Stimulated activated naive CD8-positive, alpha-beta T cell treated with anti-CD3 and anti-CD28 coated beads, Interleukin-15, amount 100 ng/mL, for 72 hours (primary cell): ENCODE results near the gene GLRX3.

Experiments
- ATAC-seq: fragments of 150-1000 bp; cut with Tn5 transposase; 2 replicates; pipeline ENCODE4 v1.10.0; 2021; ENCODE audit warnings: mild to moderate bottlenecking, moderate library complexity
- DNase-seq, 2 donors: peaks; one replicate each; pipeline ENCODE4 v3.0.0; 2021 to 2022
- H3K27ac Mint-ChIP-seq, 2 donors: one replicate each; pipeline ENCODE4 v1.8.0; 2022; ENCODE audit warnings: mild to moderate bottlenecking in 2 of 2, mixed read lengths in 2 of 2, moderate library complexity in 2 of 2
- H3K27me3 Mint-ChIP-seq: one replicate; pipeline ENCODE4 v1.8.0; 2022; ENCODE audit warnings: mixed read lengths
- H3K4me1 Mint-ChIP-seq: one replicate; pipeline ENCODE4 v1.8.0; 2022; ENCODE audit warnings: mild to moderate bottlenecking, mixed read lengths
- H3K4me3 Mint-ChIP-seq, 2 donors: one replicate each; pipeline ENCODE4 v1.8.0; 2022; ENCODE audit warnings: mild to moderate bottlenecking in 2 of 2, mixed read lengths in 2 of 2, moderate library complexity in 1 of 2
- H3K9me3 Mint-ChIP-seq, 2 donors: one replicate each; pipeline ENCODE4 v1.8.0; 2022; ENCODE audit warnings: mixed read lengths in 2 of 2

The GLRX3 gene

DNA sequence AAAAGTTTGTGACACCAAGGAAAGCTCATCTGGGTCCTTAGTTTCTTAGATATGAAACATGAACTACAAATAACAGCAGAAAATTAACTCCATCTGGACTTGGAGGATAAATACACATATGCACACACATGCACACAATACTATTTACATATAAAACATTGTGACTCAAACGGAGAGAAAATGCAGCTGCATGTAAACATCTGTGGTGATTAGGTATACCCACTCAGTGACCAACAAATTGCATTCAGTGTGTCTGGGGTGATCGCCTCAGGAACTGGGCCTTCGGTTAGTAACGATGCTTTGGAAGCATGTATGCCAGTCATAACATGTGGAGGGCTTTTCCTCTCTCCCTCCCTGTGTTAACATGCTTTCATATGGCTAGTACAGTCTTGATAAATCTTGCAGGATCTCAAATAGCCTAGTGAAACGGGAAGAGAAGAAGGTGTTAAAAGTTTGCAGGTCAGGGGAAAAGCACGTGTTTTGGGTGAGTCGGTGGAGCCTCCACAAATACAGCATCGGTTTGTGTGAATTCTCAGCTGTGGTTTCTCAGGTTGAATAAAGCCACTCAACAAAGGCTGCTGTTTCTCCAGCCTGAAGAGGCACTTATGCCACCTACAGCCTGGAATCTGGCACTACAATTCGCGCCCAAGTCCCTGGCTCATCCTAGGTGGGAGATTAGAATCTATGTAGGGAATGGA, 8.7 kb upstream of the GLRX3 start:
- peak; percentile 34 to 54 for DNase-seq
- Mint-ChIP-seq H3K4me1 (peaks cover 6% of the 10 kb centered on the region), H3K4me3 (no peak overlapping the region), H3K27me3 (peaks cover 60% of the 10 kb centered on the region), H3K27ac (no peak overlapping the region), H3K9me3 (no peaks in the 10 kb centered on the region)
- peak; percentile 91 for ATAC-seq

DNA sequence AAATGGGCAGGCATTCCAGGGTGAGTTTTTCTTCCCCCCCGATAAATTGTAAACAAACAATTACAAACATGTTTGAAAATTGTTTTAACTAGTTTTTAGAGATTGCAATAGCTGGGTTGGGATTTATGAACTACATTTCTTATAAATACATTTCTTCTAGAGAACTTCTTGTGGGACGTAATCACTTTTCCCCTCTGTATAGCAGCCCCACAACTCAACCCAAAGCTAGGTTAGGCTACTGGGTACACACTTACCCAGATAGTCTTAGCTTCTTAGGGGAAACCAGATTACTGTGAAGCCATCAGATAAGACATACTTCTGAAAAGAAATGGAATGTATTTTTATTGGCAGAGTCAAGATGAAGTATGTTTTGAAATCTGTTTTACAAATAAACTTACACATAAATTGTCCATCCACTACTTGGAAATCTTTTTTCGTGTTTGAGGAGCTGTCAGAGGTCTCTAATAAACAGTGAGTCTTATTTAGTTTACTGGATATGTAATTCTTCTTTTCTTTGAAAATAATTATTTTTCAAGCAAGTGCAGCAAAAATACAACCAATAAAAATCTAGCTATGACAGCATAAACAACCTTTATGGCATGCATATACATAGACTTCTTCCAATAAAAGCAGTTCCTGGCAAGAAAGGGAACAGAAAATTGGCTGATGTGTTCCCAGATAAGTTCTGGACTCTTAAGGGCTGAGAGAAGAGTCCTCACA, 8.0 kb upstream of the GLRX3 start:
- Mint-ChIP-seq H3K4me1 (peaks cover 6% of the 10 kb centered on the region), H3K9me3 (no peaks in the 10 kb centered on the region), H3K27me3 (peaks cover 60% of the 10 kb centered on the region), H3K4me3 (no peak overlapping the region), H3K27ac (no peak overlapping the region)
- DNase-seq: no peak
- no peak for ATAC-seq

- Mint-ChIP-seq H3K9me3 (no peaks in the 10 kb centered on the region), H3K4me3 (no peak overlapping the region), H3K27me3 (peaks cover 62% of the 10 kb centered on the region), H3K4me1 (peaks cover 6% of the 10 kb centered on the region), H3K27ac (no peak overlapping the region)
- ATAC-seq (peak; percentile 58), DNase-seq (no peak)
Observed at GRCh38 chr10:130128922-130129321, 7.3 kb upstream of the GLRX3 start.

GRCh38 chr10:130135676-130136225, 440 bp upstream of the GLRX3 start:
- H3K27ac Mint-ChIP-seq: peak overlapping the region; percentile 91 to 97
- peak; percentile 19 for ATAC-seq
- H3K9me3 Mint-ChIP-seq: no peaks in the 10 kb centered on the region

DNA sequence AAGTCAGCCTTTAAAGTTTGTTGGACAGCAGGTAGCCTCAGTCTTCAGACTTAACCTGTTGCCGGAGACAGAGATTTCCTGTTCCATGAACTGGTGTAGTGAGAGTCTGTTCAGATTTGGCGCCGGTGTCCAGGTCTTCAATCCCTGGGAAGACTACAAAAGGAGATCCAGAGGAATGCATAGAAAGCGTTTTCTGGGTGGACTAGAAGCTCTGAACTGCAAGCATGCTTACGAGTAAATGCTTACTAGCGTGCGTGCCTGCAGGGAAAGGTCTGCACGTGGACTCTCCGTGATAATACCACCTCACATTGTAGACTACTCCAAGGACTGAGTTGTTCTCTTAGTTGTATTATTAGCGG, 878 bp downstream of the GLRX3 start:
- DNase-seq (no peak), ATAC-seq (no peak)
- H3K27me3 Mint-ChIP-seq: peaks cover 19% of the 10 kb centered on the region
- H3K27ac Mint-ChIP-seq: peak overlapping the region; percentile 42 to 76
- peaks cover 59% of the 10 kb centered on the region for H3K4me1 Mint-ChIP-seq
- H3K9me3 Mint-ChIP-seq: no peaks in the 10 kb centered on the region
- H3K4me3 Mint-ChIP-seq: peak overlapping the region; percentile 84 to 85

More at GRCh38 chr10:130135676-130136225, 440 bp upstream of the GLRX3 start:
- H3K4me1 Mint-ChIP-seq: peaks cover 45% of the 10 kb centered on the region
- H3K27me3 Mint-ChIP-seq: peaks cover 32% of the 10 kb centered on the region
- DNase-seq: peak in 1 of 2 donors; percentile 8
- peak overlapping the region; percentile 97 for H3K4me3 Mint-ChIP-seq

GRCh38 chr10:130137659-130138478, 1.7 kb downstream of the GLRX3 start:
- ATAC-seq: no peak
- Mint-ChIP-seq H3K4me3 (peak overlapping the region; percentile 84 to 85), H3K27ac (peak overlapping the region; percentile 71 to 79), H3K9me3 (no peaks in the 10 kb centered on the region), H3K27me3 (peaks cover 16% of the 10 kb centered on the region), H3K4me1 (peaks cover 67% of the 10 kb centered on the region)
- no peak for DNase-seq

DNA sequence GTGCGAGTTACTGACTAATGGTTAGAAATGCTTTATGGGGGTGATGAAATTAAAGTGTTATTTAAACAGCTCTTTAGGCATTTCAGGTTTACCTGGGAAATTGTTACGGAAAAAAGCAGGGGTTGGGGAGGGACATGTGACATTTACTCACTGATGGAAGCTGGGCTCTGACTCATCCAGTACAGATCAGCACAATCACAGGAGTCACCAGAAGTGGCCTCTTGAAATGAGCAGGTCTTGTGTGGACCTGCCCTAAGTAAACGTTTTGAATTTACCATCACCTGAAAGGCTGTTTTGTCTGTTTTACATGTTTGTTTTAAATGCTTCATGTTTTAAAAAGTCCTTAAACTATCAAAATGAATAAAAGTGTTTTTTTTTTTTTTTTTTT, 2.3 kb downstream of the GLRX3 start:
- Mint-ChIP-seq H3K4me3 (peak overlapping the region; percentile 84 to 85), H3K9me3 (no peaks in the 10 kb centered on the region), H3K27me3 (peaks cover 16% of the 10 kb centered on the region), H3K4me1 (peaks cover 71% of the 10 kb centered on the region), H3K27ac (peak overlapping the region; percentile 36 to 79)
- DNase-seq (peak in 1 of 2 donors; percentile 21), ATAC-seq (peak; percentile 41)

GRCh38 chr10:130140425-130140824, 4.2 kb downstream of the GLRX3 start:
- Mint-ChIP-seq H3K9me3 (no peaks in the 10 kb centered on the region), H3K4me3 (peak overlapping the region; percentile 10 to 19), H3K4me1 (peaks cover 62% of the 10 kb centered on the region), H3K27ac (peak overlapping the region in 1 of 2 donors; percentile 25), H3K27me3 (no peaks in the 10 kb centered on the region)
- no peak for DNase-seq
- ATAC-seq: no peak

DNA sequence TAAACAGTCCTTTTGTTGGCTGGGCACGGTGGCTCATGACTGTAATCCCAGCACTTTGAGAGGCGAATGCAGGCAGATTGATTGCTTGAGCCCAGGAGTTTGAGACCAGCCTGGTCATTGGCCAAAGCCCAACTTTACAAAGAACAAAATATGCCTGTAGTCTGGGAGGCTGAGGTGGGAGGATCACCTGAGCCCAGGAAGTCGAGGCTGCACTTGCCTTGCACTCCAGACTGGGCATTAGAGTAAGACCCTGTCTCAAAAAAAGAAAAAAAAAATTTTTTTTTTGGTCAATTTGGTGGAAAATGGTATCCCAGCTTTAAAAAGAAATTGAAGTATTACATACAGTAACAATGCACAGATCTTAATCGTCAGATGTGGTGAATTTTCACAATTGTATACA, 4.8 kb downstream of the GLRX3 start:
- DNase-seq (no peak), ATAC-seq (no peak)
- H3K27ac Mint-ChIP-seq: peak overlapping the region in 1 of 2 donors; percentile 59
- H3K4me3 Mint-ChIP-seq: peak overlapping the region in 1 of 2 donors; percentile 19
- no peaks in the 10 kb centered on the region for H3K9me3 Mint-ChIP-seq
- H3K27me3 Mint-ChIP-seq: no peaks in the 10 kb centered on the region
- H3K4me1 Mint-ChIP-seq: peaks cover 63% of the 10 kb centered on the region

DNA sequence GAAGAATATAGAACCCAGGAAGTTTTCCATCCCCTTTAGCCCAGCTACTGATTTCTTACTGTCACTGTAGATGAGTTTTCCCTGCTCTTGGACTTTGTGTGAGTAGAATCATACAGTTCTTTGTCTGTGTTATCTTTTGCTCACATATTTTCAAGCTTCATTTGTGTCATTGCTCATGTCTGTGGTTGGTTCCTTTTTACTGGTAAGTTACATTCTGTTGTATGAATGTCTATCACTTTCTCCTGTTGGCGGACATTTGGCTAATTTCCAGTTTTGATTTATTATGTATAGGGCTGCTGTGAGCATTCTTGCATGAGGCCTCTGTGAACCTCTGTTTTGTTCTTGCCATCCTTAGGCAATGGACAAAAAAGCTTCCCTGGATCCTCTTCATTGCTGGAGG, 5.3 kb downstream of the GLRX3 start:
- ATAC-seq (no peak), DNase-seq (no peak)
- H3K4me1 Mint-ChIP-seq: peaks cover 67% of the 10 kb centered on the region
- no peaks in the 10 kb centered on the region for H3K27me3 Mint-ChIP-seq
- no peak overlapping the region for H3K27ac Mint-ChIP-seq
- H3K4me3 Mint-ChIP-seq: peak overlapping the region in 1 of 2 donors; percentile 50
- no peaks in the 10 kb centered on the region for H3K9me3 Mint-ChIP-seq

GRCh38 chr10:130141878-130142277, 5.7 kb downstream of the GLRX3 start:
- Mint-ChIP-seq H3K27ac (peak overlapping the region in 1 of 2 donors; percentile 90), H3K4me3 (peak overlapping the region; percentile 2 to 50), H3K9me3 (no peaks in the 10 kb centered on the region), H3K4me1 (peaks cover 71% of the 10 kb centered on the region), H3K27me3 (no peaks in the 10 kb centered on the region)
- no peak for DNase-seq
- peak; percentile 64 for ATAC-seq

DNA sequence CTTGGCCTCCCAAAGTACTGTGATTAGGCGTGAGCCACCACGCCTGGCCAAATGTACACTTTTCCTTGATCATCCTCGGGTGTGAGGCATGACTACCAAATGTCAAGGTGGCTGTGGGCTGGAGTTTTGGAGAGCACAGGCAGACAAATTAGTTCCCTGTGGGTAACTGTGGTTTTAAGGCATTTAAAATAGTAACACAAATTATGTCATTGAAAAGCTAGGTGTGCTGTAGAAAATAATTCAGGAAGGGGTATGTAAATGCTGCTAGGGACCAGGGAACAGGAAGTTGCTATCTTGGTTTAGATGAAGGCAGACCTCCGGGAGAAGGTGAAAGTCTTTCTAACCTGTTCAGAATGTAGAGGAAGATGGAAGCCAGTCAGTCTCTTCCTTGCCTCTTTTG, 9.9 kb downstream of the GLRX3 start:
- Mint-ChIP-seq H3K4me3 (no peak overlapping the region), H3K4me1 (peaks cover 41% of the 10 kb centered on the region), H3K27me3 (no peaks in the 10 kb centered on the region), H3K27ac (no peak overlapping the region), H3K9me3 (no peaks in the 10 kb centered on the region)
- DNase-seq: no peak
- ATAC-seq: no peak

DNA sequence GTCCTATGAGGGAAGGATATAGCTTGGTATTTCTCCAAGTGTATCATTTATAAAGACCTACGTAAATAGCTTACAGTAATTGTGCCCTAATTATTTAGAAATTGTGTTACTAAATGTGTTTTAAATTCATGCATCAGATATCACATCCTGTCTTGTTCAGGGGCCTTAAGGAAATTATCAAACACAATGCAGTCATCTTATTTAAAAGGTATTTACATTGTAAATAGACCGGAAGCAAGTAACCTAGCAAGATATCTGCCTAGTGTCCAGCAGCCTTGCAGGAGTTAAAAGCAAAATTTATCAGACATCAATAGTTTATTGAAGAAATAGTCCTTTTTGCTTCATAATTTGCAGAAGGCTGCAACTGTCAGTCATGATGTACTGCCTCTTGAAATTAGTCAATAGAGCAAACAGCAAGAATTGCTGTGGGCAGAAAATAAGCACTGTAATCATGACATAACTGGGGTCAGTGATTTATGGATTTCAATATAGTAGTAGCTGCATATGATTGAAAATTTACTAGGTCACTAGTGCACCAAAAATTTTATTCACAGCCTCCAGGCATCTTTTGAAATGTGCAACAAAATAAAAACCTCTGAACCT, 23.1 kb downstream of the GLRX3 start:
- H3K4me3 Mint-ChIP-seq: no peak overlapping the region

GRCh38 chr10:130160775-130161174, 24.6 kb downstream of the GLRX3 start:
- no peaks in the 10 kb centered on the region for H3K9me3 Mint-ChIP-seq
- H3K4me3 Mint-ChIP-seq: no peak overlapping the region
- H3K4me1 Mint-ChIP-seq: peaks cover 24% of the 10 kb centered on the region
- DNase-seq (peak in 1 of 2 donors; percentile 38), ATAC-seq (peak; percentile 97)
- no peak overlapping the region for H3K27ac Mint-ChIP-seq
- H3K27me3 Mint-ChIP-seq: no peaks in the 10 kb centered on the region

More for the DNA sequence above, 23.1 kb downstream of the GLRX3 start:
- ATAC-seq (no peak), DNase-seq (no peak)
- Mint-ChIP-seq H3K27ac (no peak overlapping the region), H3K27me3 (no peaks in the 10 kb centered on the region), H3K9me3 (no peaks in the 10 kb centered on the region), H3K4me1 (peaks cover 26% of the 10 kb centered on the region)

GRCh38 chr10:130161331-130161730, 25.1 kb downstream of the GLRX3 start:
- Mint-ChIP-seq H3K27me3 (no peaks in the 10 kb centered on the region), H3K9me3 (no peaks in the 10 kb centered on the region), H3K27ac (no peak overlapping the region), H3K4me3 (no peak overlapping the region), H3K4me1 (peaks cover 29% of the 10 kb centered on the region)
- no peak for DNase-seq
- no peak for ATAC-seq
